ENCODE measurements around the gene EFCAB14. TPM values are rescaled to one million over a fixed set of nuclear protein-coding genes. Genes with fewer than 3 reads are reported as not detected.

Gene EFCAB14
- total and polyA plus RNA-seq, 9 of the 15 experiments (the other 6 are each of a cell fraction or from before 2014, with no cell fraction given) = 7.3 to 49.0 (median 37.3) TPM

- FAIRE-seq (no peak), ATAC-seq (no peak), DNase-seq (ENCODE audit: extremely low read depth in 1 of 4, low spot score in 3 of 4) (no peak)
- Histone ChIP-seq H3K27me3 (ENCODE audit: control insufficient read depth in 2 of 2, insufficient read depth in 2 of 2, low read length in 2 of 2) (no peaks in the 10 kb centered on the region), H3K4me2 (ENCODE audit: insufficient read depth, low read length) (no peak overlapping the region), H3K27ac (ENCODE audit: extremely low read depth, low read depth, low read length) (no peak overlapping the region), H3K9me1 (ENCODE audit: control insufficient read depth, insufficient read depth, low read length) (no peaks in the 10 kb centered on the region), H3K4me3 (no peak overlapping the region), H3K4me1 (replicated peaks in 1 of 2; ENCODE audit: control insufficient read depth in 2 of 2, insufficient read depth in 2 of 2, low read length in 2 of 2) (no peaks in the 10 kb centered on the region), H3K79me2 (ENCODE audit: control insufficient read depth, insufficient read depth, low read length) (no peaks in the 10 kb centered on the region), H4K20me1 (replicated peaks; ENCODE audit: control insufficient read depth, insufficient read depth, low read length) (no peaks in the 10 kb centered on the region), H3K36me3 (ENCODE audit: control insufficient read depth, insufficient read depth, low read length) (peaks cover 24% of the 10 kb centered on the region), H3K9ac (ENCODE audit: insufficient read depth in 1 of 2, low read depth in 2 of 2, low read length in 2 of 2) (no peak overlapping the region), H3K9me3 (replicated peaks; ENCODE audit: control insufficient read depth, insufficient read depth, low read depth, low read length) (no peaks in the 10 kb centered on the region), H2AFZ (ENCODE audit: low read depth, low read length) (no peak overlapping the region)
- ChIA-PET POLR2A (interaction anchor here (0.6 to 0.8 kb wide), 2 partner anchors 21 to 32 kb away, joined by 3 read pairs; no protein-coding TSS in a partner anchor), CTCF (ENCODE audit: low intra/inter-chr PET ratio) (no interaction called here)
- BruUV-seq (replicated peaks) = no TSS peak
- in situ Hi-C loops (cut with MboI) (no loop called here), intact Hi-C loops (cut with micrococcal nuclease) (no loop called here)
- 52% methylated on average over 6 of the region's 6 CpGs for WGBS (ENCODE audit: insufficient coverage, low coverage, missing lambda C conversion rate)
- TF ChIP-seq PKNOX1 (IDR thresholded peaks at IDR 0.05) (no peak), NR1H2 (CRISPR knock-in tag; IDR thresholded peaks at IDR 0.05) (no peak), ATF3 (IDR thresholded peaks at IDR 0.05) (no peak), ATF3 (CRISPR knock-in tag; conservative IDR thresholded peaks at IDR 0.05) (no peak), ATF4 (CRISPR knock-in tag; IDR thresholded peaks at IDR 0.05) (no peak), CBFA2T3 (IDR thresholded peaks at IDR 0.05) (no peak), MLLT1 (IDR thresholded peaks at IDR 0.05) (no peak), THAP12 (CRISPR knock-in tag; IDR thresholded peaks at IDR 0.05) (no peak), MTA2 (IDR thresholded peaks at IDR 0.05; ENCODE audit: low read depth) (no peak), ZBTB8A (IDR thresholded peaks at IDR 0.05; ENCODE audit: partially characterized antibody) (no peak), CCAR2 (IDR thresholded peaks at IDR 0.05; ENCODE audit: low read depth, low read length) (no peak), KDM5B (IDR thresholded peaks at IDR 0.05; ENCODE audit: insufficient replicate concordance, low read depth, low read length) (no peak), KHSRP (IDR thresholded peaks at IDR 0.05) (no peak), KDM1A (IDR thresholded peaks at IDR 0.05) (no peak), MYBL2 (IDR thresholded peaks at IDR 0.05; ENCODE audit: low read depth) (no peak), MYBL2 (CRISPR knock-in tag; IDR thresholded peaks at IDR 0.05; ENCODE audit: borderline replicate concordance) (no peak), ZNF253 (CRISPR knock-in tag; conservative IDR thresholded peaks at IDR 0.05) (no peak)
These were observed 66.4 kb downstream of the EFCAB14 start for GRCh38 chr1:46652321-46653100.

All from K562 (cell line).